Right lobe of liver (tissue), 6 donors: Measurements from ENCODE around the gene MSH4. TPM values are rescaled to one million over a fixed set of nuclear protein-coding genes. Genes with fewer than 3 reads are reported as not detected.
"Not testable (repeated sequence)": the region's sequence is repeated elsewhere in the genome, so short reads cannot be mapped to it uniquely, and the experiment has no call there.

ENCODE experiments used
- ATAC-seq, 4 donors: fragments of 200-7000 bp; cut with Tn5 transposase; one replicate each; pipeline ENCODE4 v1.9.1; 2020; ENCODE audit warnings: mild to moderate bottlenecking in 4 of 4, moderate library complexity in 4 of 4
- DNase-seq, 3 donors: peaks; one replicate each; pipeline ENCODE4 v3.0.0-alpha.2; 2020
- H3K27ac ChIP-seq, 3 donors: fragments of 200-600 bp; one replicate each; pipeline ENCODE4 v1.8.0; 2022
- H3K27me3 ChIP-seq, 2 donors: fragments of 200-600 bp; one replicate each; pipeline ENCODE4 v1.8.0; 2022
- H3K36me3 ChIP-seq, 4 donors: fragments of 200-600 bp; sonication (generic) in 1 of 4; one replicate each; pipeline versions ENCODE4 v1.5.1 to v1.8.0; 2017 to 2022; ENCODE audit warnings: control low read depth in 1 of 4
- H3K4me1 ChIP-seq, 4 donors: fragments of 200-600 bp; sonication (generic) in 1 of 4; one replicate each; pipeline versions ENCODE4 v1.5.1 to v1.8.0; 2017 to 2022; ENCODE audit warnings: control low read depth in 1 of 4
- H3K4me3 ChIP-seq, 3 donors: fragments of 200-600 bp; one replicate each; pipeline ENCODE4 v1.8.0; 2022
- H3K9me3 ChIP-seq, 4 donors: fragments of 200-600 bp; sonication (generic) in 1 of 4; one replicate each; pipeline versions ENCODE4 v1.5.1 to v1.8.0; 2017 to 2022; ENCODE audit warnings: control low read depth in 1 of 4
- POLR2A ChIP-seq: fragments of 450-650 bp; IDR thresholded peaks from one replicate; pipeline ENCODE4 v1.6.1; 2017; ENCODE audit warnings: antibody characterized with exemption, mild to moderate bottlenecking
- WGBS: methylation state at CpG from one replicate; pipeline ENCODE4 v1.1.6; 2018; ENCODE audit warnings: low coverage, low lambda C conversion rate; ENCODE audit not compliant: insufficient coverage; ENCODE audit errors: missing lambda C conversion rate; 5-methylcytosine and 5-hydroxymethylcytosine counted together
- intact Hi-C, 2 donors: fragments of 100-400 bp; cut with DNase I; formaldehyde crosslinking; loops; one replicate each; pipeline versions ENCODE4 v1.11.2 to v1.14.1; 2022
- total RNA-seq, 6 experiments: library from RNA; depleted of rRNA in 2 of 6; stranded (reverse); fragments of >200 nt in 2 of 6; fragmentation: NEBNext Ultra II Directional in 3 of 6; extraction: Animal tissue kit (Norgen Biotek cat#: 25700) in 3 of 6; gene quantifications; one replicate each; pipeline versions ENCODE4 v1.1.0 to v1.2.4, GENCODE V29; 2016 to 2023
- TF ChIP-seq, protein P1 (sequence below), 4 donors: fragments of 200-600 bp in 3 of 4; fragments of 450-650 bp in 1 of 4; IDR thresholded peaks; one replicate each; pipeline versions ENCODE4 v1.5.1 to v1.8.0; 2016 to 2022; ENCODE audit warnings: antibody characterized with exemption in 4 of 4, mild to moderate bottlenecking in 2 of 4
- donor health status: DM: no; HTN: yes; CAD: no.
- donor health status: DM: no; HTN: no; CAD: no.
- donor health status: DM: no; HTN: no; CAD: no.
- donor health status: DM: no; HTN: yes; CAD: no.
- donor health status: DM: no; HTN: yes; CAD: no.

Gene MSH4
- total RNA-seq, 6 experiments from 2014 or later: 0.05 to 0.09 (median 0.08) TPM; not detected in 2

DNA sequence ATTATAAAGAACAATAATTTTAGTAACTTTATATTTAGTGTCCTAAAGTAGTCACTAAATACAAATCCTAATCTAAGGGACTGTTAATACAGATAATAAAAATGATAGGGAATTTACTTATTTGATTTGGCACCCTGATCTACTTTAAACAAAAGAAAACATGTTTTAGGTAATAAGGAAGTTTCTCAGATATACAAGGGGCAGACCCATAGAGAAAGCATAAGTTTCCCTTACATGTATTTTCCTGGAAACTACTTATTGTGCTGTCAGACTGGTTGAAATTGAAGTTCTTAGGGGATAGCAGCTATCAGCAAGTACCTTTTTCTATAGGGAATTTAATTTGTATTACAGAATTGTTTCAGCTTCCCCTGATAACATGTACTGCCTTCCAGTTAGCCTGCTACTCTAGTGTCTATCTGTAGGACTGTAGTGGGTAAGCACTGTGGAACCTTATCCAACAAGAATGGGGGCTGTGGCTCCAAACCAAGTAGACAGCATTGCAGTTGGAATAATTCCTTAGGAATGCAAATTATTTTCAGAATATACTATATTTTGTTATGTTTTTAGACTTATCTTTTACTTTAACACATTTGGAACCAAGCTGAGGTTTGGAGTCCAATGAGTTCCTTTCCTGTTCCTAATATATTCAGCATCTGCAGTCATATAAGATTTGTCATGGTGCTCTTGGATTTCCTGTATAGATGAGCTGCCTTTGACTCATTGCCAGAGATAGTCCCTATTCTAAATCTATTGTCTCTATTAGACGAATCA is 14.7 kb downstream of the MSH4 start:
- Histone ChIP-seq H3K36me3 (no peaks in the 10 kb centered on the region), H3K9me3 (no peaks in the 10 kb centered on the region), H3K4me3 (no peak overlapping the region), H3K4me1 (no peaks in the 10 kb centered on the region), H3K27ac (no peak overlapping the region), H3K27me3 (no peaks in the 10 kb centered on the region)
- WGBS: 50% methylated on average over 1 of the region's 1 CpG
- intact Hi-C loops: no loop called here
- DNase-seq: no peak
- TF ChIP-seq, protein P1, sequence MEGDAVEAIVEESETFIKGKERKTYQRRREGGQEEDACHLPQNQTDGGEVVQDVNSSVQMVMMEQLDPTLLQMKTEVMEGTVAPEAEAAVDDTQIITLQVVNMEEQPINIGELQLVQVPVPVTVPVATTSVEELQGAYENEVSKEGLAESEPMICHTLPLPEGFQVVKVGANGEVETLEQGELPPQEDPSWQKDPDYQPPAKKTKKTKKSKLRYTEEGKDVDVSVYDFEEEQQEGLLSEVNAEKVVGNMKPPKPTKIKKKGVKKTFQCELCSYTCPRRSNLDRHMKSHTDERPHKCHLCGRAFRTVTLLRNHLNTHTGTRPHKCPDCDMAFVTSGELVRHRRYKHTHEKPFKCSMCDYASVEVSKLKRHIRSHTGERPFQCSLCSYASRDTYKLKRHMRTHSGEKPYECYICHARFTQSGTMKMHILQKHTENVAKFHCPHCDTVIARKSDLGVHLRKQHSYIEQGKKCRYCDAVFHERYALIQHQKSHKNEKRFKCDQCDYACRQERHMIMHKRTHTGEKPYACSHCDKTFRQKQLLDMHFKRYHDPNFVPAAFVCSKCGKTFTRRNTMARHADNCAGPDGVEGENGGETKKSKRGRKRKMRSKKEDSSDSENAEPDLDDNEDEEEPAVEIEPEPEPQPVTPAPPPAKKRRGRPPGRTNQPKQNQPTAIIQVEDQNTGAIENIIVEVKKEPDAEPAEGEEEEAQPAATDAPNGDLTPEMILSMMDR (IDR thresholded peaks at IDR 0.05): no peak
- no peak for TF ChIP-seq POLR2A
- ATAC-seq: no peak

DNA sequence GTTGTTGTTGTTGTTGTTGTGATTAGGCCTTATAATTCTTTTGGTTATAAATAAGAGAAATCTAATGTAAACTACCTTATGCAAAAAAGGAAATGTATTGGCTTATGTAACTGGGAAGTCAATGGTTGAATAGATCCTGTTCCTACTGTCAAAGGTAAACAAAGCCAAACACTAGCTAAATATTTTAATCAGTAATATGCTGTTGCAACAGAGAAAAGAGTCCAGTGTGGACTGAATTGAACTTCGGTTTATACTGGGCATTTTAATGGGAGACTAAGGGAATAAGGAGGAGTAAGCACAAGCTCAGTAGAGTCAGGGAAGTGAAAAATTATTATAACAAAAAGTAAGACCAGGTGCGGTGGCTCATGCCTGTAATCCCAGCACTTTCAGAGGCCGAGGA is 15.4 kb downstream of the MSH4 start:
- intact Hi-C loops: no loop called here
- WGBS: 42% methylated on average over 1 of the region's 3 CpGs
- no peak for ATAC-seq

DNA sequence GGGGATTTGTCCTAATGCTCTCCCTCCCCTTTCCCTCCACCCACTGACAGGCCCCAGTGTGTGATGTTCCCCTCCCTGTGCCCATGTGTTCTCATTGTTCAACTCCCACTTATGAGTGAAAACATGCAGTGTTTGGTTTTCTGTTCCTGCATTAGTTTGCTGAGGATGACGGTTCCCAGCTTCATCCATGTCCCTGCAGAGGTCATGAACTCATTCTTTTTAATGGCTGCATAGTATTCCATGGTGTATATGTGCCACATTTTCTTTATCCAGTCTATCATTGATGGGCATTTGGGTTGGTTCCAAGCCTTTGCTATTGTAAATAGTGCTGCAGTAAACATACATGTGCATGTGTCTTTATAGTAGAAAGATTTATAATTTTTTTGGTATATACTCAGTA is 26.9 kb downstream of the MSH4 start:
- H3K27ac ChIP-seq, H3K4me3 ChIP-seq, H3K36me3 ChIP-seq, ATAC-seq, H3K9me3 ChIP-seq, DNase-seq, H3K27me3 ChIP-seq, intact Hi-C loops, H3K4me1 ChIP-seq: not testable (repeated sequence)
- WGBS: 33% methylated on average over 1 of the region's 1 CpG

More for the DNA sequence above, 15.4 kb downstream of the MSH4 start:
- H3K27ac ChIP-seq: no peak overlapping the region
- no peaks in the 10 kb centered on the region for H3K27me3 ChIP-seq
- TF ChIP-seq, protein P1 (IDR thresholded peaks at IDR 0.05): no peak
- no peak for TF ChIP-seq POLR2A
- no peak overlapping the region for H3K4me3 ChIP-seq
- no peaks in the 10 kb centered on the region for H3K9me3 ChIP-seq
- no peaks in the 10 kb centered on the region for H3K36me3 ChIP-seq
- DNase-seq: no peak
- no peaks in the 10 kb centered on the region for H3K4me1 ChIP-seq

DNA sequence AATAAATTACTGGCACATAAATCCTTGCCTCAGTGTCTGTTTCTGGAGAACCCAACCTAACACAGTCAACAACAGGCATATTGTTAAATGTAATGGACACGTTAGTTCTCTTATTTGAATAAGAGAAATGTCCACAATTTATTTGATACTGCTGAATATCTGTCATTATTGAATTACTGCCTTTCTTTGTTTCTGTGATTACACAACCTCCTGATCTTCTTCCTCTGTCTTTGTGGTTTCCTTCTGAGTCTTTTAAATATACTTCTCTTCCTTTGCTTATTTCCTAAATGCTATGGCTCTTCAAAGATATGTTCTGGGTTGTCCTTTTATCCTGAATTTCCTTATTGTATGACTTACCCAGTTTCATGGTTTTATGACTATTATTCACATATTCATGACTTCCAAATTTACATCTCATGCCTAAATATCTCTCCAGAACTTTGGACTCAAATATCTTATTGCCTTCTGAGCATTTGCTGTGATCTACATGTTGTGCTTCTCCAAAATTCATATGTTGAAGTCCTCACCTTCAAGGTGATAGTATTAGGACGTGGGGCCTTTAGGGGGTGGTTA is 39.9 kb downstream of the MSH4 start:
- Histone ChIP-seq H3K27me3 (no peaks in the 10 kb centered on the region), H3K9me3 (no peaks in the 10 kb centered on the region), H3K27ac (no peak overlapping the region), H3K36me3 (no peaks in the 10 kb centered on the region), H3K4me3 (no peak overlapping the region), H3K4me1 (no peaks in the 10 kb centered on the region)
- DNase-seq (no peak), ATAC-seq (no peak)
- TF ChIP-seq POLR2A: no peak
- TF ChIP-seq, protein P1 (IDR thresholded peaks at IDR 0.05): no peak
- 17% methylated on average over 2 of the region's 2 CpGs for WGBS
- intact Hi-C loops: no loop called here

DNA sequence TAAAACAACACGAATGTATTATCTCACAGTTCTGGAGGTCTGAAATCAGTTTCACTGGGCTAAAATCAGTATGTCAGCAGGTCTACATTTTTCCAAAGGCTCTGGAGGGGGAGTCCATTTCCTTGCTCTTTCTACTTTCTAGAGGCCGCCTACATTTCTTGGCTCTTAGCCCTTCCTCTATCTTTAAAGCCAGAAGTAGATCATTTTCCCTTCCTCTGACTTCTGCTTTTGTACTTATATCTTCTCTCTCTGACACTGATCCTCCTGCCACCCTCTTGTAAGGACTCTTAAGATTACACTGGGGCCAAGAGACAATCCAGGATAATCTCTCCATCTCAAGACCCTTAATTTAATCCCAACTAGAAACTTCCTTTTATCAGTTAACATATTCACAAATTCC is 41.4 kb downstream of the MSH4 start:
- Histone ChIP-seq H3K36me3 (no peaks in the 10 kb centered on the region), H3K4me1 (no peaks in the 10 kb centered on the region), H3K27ac (no peak overlapping the region), H3K27me3 (no peaks in the 10 kb centered on the region), H3K9me3 (no peaks in the 10 kb centered on the region), H3K4me3 (no peak overlapping the region)
- TF ChIP-seq, protein P1 (IDR thresholded peaks at IDR 0.05): no peak
- no peak for TF ChIP-seq POLR2A
- ATAC-seq (no peak), DNase-seq (no peak)
- WGBS: 45% methylated on average over 2 of the region's 2 CpGs
- intact Hi-C loops: no loop called here
